Measurements from ENCODE around the gene GSTM3. TPM values are rescaled to one million over a fixed set of nuclear protein-coding genes. Genes with fewer than 3 reads are reported as not detected.

GSTM3 gene
- total and polyA plus RNA-seq, 2 of the 13 experiments (the other 11 are each of a cell fraction or from before 2014, with no cell fraction given): 127 to 142 TPM

DNA sequence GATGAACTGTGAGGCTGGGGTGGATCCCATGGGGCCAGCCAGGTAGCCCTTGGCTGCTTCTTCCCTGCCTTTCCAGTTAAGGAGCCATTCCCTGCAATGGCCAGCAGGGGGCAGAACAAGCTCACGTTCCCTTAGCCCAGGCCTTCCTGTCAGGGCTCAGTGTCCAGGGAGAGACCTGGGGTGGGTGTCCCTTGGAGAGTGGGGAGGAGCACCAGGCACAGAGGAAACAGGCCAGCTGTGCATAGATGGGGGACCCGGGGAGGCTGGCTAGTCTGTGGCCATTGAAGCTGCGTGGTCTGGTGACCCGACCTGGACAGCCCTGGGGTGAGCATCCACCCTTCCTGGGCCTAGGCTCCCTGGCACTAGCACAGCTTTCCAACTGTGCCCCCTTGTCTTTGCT, 36.1 kb upstream of the GSTM3 start (continued):
- TF ChIP-seq, protein P1, sequence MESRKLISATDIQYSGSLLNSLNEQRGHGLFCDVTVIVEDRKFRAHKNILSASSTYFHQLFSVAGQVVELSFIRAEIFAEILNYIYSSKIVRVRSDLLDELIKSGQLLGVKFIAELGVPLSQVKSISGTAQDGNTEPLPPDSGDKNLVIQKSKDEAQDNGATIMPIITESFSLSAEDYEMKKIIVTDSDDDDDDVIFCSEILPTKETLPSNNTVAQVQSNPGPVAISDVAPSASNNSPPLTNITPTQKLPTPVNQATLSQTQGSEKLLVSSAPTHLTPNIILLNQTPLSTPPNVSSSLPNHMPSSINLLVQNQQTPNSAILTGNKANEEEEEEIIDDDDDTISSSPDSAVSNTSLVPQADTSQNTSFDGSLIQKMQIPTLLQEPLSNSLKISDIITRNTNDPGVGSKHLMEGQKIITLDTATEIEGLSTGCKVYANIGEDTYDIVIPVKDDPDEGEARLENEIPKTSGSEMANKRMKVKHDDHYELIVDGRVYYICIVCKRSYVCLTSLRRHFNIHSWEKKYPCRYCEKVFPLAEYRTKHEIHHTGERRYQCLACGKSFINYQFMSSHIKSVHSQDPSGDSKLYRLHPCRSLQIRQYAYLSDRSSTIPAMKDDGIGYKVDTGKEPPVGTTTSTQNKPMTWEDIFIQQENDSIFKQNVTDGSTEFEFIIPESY (CRISPR knock-in tag; IDR thresholded peaks at IDR 0.05): peak; percentile 46; the same call in 1 of the 2 replicates
- TF ChIP-seq ZNF629 (CRISPR knock-in tag; conservative IDR thresholded peaks at IDR 0.05): no peak
- no peak for TF ChIP-seq ZNF558 (CRISPR knock-in tag; IDR thresholded peaks at IDR 0.05; ENCODE audit: borderline replicate concordance)

DNA sequence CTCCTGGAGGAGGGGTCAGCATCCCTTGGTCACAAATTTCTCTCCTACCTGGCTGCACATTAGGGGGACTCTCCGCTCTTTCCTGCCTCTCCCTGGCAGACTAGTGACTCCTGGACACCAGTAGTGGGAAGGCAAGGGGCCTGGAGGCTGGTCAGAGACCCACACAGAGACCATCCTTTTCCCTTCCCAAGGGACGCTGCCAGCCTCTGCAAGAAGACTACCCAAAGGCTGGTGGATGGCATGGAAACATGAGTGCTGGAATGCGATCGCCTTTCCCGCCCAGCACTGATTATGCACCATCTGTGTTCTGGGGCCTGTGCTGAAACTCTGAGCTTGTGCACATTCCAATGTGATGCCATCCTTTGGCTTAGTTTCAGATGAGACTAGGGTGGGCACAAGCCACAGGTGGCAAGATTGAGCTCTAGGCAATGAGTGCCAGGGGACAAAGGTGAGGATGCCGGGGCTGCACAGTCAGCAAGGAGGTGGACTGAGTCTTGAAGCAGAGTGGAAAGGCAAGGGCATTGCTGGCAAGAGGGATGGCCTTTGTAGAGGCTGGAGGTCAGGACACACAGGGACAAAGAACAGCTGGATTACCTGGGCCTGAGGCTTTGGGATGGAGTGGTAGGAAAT, 35.5 kb upstream of the GSTM3 start:
- Histone ChIP-seq H2AFZ (ENCODE audit: low read length) (no peak overlapping the region), H3K36me3 (replicated peaks in 1 of 2; ENCODE audit: control insufficient read depth in 1 of 2, insufficient read depth in 2 of 2, low read length in 2 of 2) (no peaks in the 10 kb centered on the region), H3K4me2 (ENCODE audit: low read depth, low read length) (no peak overlapping the region), H3K9ac (ENCODE audit: insufficient read depth, low read depth, low read length) (no peak overlapping the region), H3K9me3 (ENCODE audit: low read length) (peaks cover 8% of the 10 kb centered on the region), H3K4me1 (ENCODE audit: insufficient read depth, low read length) (peaks cover 34% of the 10 kb centered on the region), H3K27me3 (ENCODE audit: control insufficient read depth in 1 of 2, insufficient read depth in 2 of 2, low read length in 2 of 2) (no peaks in the 10 kb centered on the region), H3K79me2 (ENCODE audit: insufficient read depth, low read length) (no peaks in the 10 kb centered on the region), H3K27ac (ENCODE audit: extremely low read length, insufficient read depth, low read length) (no peak overlapping the region), H3K4me3 (replicated peaks in 1 of 3; ENCODE audit: insufficient read depth in 1 of 3, low read depth in 2 of 3, low read length in 3 of 3) (no peak overlapping the region), H4K20me1 (ENCODE audit: insufficient read depth, low read length) (no peaks in the 10 kb centered on the region)
- in situ Hi-C loops (cut with HindIII; ENCODE audit: extremely low pct_ligation_motif_present, low pct_unique_long_range_greater_than_20kb) (loop anchor here (5.0 kb wide), 1 partner anchor 206 kb away; the partner anchor contains the start of gene AHCYL1), intact Hi-C loops (cut with micrococcal nuclease; ENCODE audit: unreplicated experiment) (loop anchor here (5.0 kb wide), 1 partner anchor 136 kb away; the partner anchor contains the start of gene CSF1)
- ChIA-PET CTCF (ENCODE audit: low intra/inter-chr PET ratio, low total read pairs) (interaction anchor here (1.1 to 2.7 kb wide), 6 partner anchors 13 to 235 kb away, joined by 3 to 48 read pairs (median 9); partner anchors contain the start of gene AHCYL1), POLR2A (interaction anchor here (1.1 to 2.2 kb wide), 3 partner anchors 13 to 208 kb away, joined by 3 to 19 read pairs (median 8); partner anchors contain the start of genes AHCYL1 and EPS8L3)
- ATAC-seq: no peak; the same call in 2 of the 3 replicates
- no peak for DNase-seq (ENCODE audit: low spot score)
- FAIRE-seq: no peak
- TF ChIP-seq, protein P2, sequence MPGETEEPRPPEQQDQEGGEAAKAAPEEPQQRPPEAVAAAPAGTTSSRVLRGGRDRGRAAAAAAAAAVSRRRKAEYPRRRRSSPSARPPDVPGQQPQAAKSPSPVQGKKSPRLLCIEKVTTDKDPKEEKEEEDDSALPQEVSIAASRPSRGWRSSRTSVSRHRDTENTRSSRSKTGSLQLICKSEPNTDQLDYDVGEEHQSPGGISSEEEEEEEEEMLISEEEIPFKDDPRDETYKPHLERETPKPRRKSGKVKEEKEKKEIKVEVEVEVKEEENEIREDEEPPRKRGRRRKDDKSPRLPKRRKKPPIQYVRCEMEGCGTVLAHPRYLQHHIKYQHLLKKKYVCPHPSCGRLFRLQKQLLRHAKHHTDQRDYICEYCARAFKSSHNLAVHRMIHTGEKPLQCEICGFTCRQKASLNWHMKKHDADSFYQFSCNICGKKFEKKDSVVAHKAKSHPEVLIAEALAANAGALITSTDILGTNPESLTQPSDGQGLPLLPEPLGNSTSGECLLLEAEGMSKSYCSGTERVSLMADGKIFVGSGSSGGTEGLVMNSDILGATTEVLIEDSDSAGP (CRISPR knock-in tag; IDR thresholded peaks at IDR 0.05; ENCODE audit: borderline replicate concordance): peak; percentile 1; the same call in 1 of the 2 replicates
- no peak for TF ChIP-seq ZNF382 (CRISPR knock-in tag; IDR thresholded peaks at IDR 0.05; ENCODE audit: borderline replicate concordance)
- BruUV-seq (replicated peaks): no TSS peak
- 56% methylated on average over 5 of the region's 6 CpGs for WGBS (ENCODE audit: low lambda C conversion rate)

Data from HepG2 (cell line).